Measurements from ENCODE around the gene HAVCR2. TPM values are rescaled to one million over a fixed set of nuclear protein-coding genes. Genes with fewer than 3 reads are reported as not detected.
"Not testable (repeated sequence)": the region's sequence is repeated elsewhere in the genome, so short reads cannot be mapped to it uniquely, and the experiment has no call there.

HAVCR2 gene
- total and polyA plus RNA-seq, 2 experiments from 2014 or later: not detected

DNA sequence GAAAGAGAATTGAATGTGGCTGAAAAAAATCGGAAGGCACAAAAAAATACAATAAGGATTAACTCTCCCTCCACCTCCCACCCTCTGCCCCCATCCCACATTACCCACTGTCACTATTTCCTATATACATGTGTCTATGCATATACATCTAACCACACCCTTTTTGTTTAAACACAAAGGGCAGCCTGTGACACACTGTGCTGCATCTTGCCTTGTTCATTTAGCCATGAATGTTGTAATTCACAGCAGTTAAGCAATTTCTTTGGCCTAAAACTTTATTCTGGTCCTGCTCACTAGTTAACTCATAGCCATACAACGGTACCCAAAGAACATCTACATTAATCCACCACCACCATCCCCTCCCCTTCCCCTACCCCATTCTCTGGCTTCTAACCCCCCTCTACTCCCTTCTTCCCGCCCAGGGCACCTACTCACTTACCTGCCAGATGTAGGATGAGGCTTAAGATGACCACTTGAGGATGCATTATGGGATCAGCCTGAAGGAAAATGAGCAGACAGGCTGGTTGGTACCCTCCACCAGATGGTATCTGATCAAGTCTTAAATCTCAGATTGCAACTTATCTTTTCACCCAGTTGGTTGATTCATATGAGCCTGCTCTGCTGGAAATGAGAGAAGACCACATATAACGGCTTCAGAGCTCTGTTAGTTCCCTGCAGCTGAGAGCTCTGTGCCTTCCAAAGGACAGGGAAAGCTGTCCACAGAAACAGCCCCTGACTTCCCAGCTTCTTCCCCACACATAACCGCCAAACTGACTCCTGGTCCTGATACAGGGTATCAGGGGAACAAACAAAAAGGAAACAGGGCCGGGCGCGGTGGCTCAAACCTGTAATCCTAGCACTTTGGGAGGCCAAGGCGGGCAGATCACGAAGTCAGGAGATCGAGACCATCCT is 51.1 kb downstream of the HAVCR2 start:
- H3F3A ChIP-seq (ENCODE audit: insufficient read depth): no peaks in the 10 kb centered on the region
- H3K36me3 ChIP-seq (ENCODE audit: low read depth): no peaks in the 10 kb centered on the region
- no peak for TF ChIP-seq EZH2phosphoT487 (IDR thresholded peaks at IDR 0.05; ENCODE audit: insufficient read depth, low read depth)
- no peak for TF ChIP-seq EZH2 (IDR thresholded peaks at IDR 0.05; ENCODE audit: insufficient read depth, poor library complexity, severe bottlenecking)
- no peaks in the 10 kb centered on the region for H3K4me1 ChIP-seq (ENCODE audit: insufficient read depth)
- H3K4me2 ChIP-seq (ENCODE audit: unreplicated experiment): no peak overlapping the region
- WGBS, 2 experiments (ENCODE audit: low coverage in 1 of 2, low lambda C conversion rate in 2 of 2, missing lambda C conversion rate in 2 of 2): 57 to 64% methylated on average over 11 of the region's 11 CpGs
- H3K27ac ChIP-seq: no peak overlapping the region
- no peak overlapping the region for H2AFZ ChIP-seq
- in situ Hi-C loops (cut with MboI): no loop called here
- H3K27me3 ChIP-seq (replicated peaks; ENCODE audit: insufficient read depth): no peaks in the 10 kb centered on the region
- H3K79me2 ChIP-seq (ENCODE audit: insufficient read depth): no peaks in the 10 kb centered on the region
- peak; percentile 26 for DNase-seq
- no peak overlapping the region for H3K4me3 ChIP-seq
- no peak overlapping the region for H3K9ac ChIP-seq
- no peaks in the 10 kb centered on the region for H3K9me3 ChIP-seq (ENCODE audit: low read depth)
- no peaks in the 10 kb centered on the region for H3K9me2 ChIP-seq (ENCODE audit: insufficient read depth)
- H4K20me1 ChIP-seq (ENCODE audit: insufficient read depth): no peaks in the 10 kb centered on the region

DNA sequence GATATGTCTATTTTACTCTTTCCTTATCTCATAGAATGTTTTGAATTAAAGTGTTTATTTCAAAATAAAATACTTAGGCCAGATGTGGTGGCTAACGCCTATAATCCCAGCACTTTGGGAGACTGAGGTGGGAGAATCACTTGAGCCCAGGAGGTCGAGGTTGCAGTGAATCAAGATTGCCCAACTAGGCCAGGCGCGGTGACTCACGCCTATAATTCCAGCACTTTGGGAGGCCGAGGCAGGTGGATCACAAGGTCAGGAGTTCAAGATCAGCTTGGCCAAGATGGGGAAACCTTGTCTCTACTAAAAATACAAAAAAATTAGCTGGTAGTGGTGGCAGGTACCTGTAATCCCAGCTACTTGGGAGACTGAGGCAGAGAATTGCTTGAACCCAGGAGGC is 52.0 kb downstream of the HAVCR2 start:
- 69 to 71% methylated on average over 6 of the region's 6 CpGs for WGBS, 2 experiments (ENCODE audit: low coverage in 1 of 2, low lambda C conversion rate in 2 of 2, missing lambda C conversion rate in 2 of 2)
- in situ Hi-C loops (cut with MboI); H3K4me1 ChIP-seq (ENCODE audit: insufficient read depth); H4K20me1 ChIP-seq (ENCODE audit: insufficient read depth); DNase-seq; H3K9me3 ChIP-seq (ENCODE audit: low read depth); H3K4me2 ChIP-seq (ENCODE audit: unreplicated experiment); H2AFZ ChIP-seq; H3K79me2 ChIP-seq (ENCODE audit: insufficient read depth); H3F3A ChIP-seq (ENCODE audit: insufficient read depth); H3K27ac ChIP-seq; H3K9ac ChIP-seq; H3K4me3 ChIP-seq; H3K27me3 ChIP-seq (replicated peaks; ENCODE audit: insufficient read depth); H3K36me3 ChIP-seq (ENCODE audit: low read depth); H3K9me2 ChIP-seq (ENCODE audit: insufficient read depth): not testable (repeated sequence)

DNA sequence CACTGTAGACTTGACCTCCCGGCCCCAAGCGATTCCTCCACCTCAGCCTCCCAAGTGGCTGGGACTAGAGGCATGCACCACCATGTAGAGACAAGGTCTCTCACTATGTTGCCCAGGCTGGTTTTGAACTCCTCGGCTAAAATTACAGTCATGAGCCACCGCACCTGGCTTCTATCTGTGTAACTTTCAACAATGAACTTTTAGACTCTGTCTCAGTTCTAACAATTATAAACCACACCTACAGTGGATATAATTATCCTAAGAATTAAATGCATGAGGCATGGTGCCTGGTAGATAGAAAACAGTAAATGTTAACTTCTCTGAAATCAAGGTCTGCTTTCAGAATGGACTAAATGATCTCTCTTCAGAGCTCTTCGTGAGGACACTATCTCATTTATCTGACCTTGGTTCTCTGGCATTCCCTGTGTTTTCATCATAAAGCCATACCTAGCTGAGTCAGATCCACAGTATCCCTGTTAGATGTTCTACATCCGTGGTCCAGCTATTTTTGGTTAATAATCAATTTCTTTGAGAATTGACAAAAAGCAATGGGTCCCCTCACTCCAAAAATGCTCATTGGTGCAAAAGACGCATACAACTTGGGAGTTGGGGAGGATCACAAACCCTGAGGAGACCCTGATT is 57.1 kb downstream of the HAVCR2 start:
- H3K36me3 ChIP-seq (ENCODE audit: low read depth): no peaks in the 10 kb centered on the region
- no peaks in the 10 kb centered on the region for H4K20me1 ChIP-seq (ENCODE audit: insufficient read depth)
- H3K27me3 ChIP-seq (replicated peaks; ENCODE audit: insufficient read depth): no peaks in the 10 kb centered on the region
- no peak overlapping the region for H3K4me3 ChIP-seq
- H3K9me2 ChIP-seq (ENCODE audit: insufficient read depth): no peaks in the 10 kb centered on the region
- no peak overlapping the region for H3K27ac ChIP-seq
- peaks cover 11% of the 10 kb centered on the region for H3K4me1 ChIP-seq (ENCODE audit: insufficient read depth)
- H3K9ac ChIP-seq: no peak overlapping the region
- in situ Hi-C loops (cut with MboI): no loop called here
- no peak for DNase-seq
- 33 to 39% methylated on average over 7 of the region's 7 CpGs for WGBS, 2 experiments (ENCODE audit: low coverage in 1 of 2, low lambda C conversion rate in 2 of 2, missing lambda C conversion rate in 2 of 2)
- no peaks in the 10 kb centered on the region for H3F3A ChIP-seq (ENCODE audit: insufficient read depth)
- TF ChIP-seq EZH2phosphoT487 (IDR thresholded peaks at IDR 0.05; ENCODE audit: insufficient read depth, low read depth) (no peak), EZH2 (IDR thresholded peaks at IDR 0.05; ENCODE audit: insufficient read depth, poor library complexity, severe bottlenecking) (no peak)
- H3K4me2 ChIP-seq (ENCODE audit: unreplicated experiment): no peak overlapping the region
- no peaks in the 10 kb centered on the region for H3K9me3 ChIP-seq (ENCODE audit: low read depth)
- H2AFZ ChIP-seq: no peak overlapping the region
- H3K79me2 ChIP-seq (ENCODE audit: insufficient read depth): no peaks in the 10 kb centered on the region

DNA sequence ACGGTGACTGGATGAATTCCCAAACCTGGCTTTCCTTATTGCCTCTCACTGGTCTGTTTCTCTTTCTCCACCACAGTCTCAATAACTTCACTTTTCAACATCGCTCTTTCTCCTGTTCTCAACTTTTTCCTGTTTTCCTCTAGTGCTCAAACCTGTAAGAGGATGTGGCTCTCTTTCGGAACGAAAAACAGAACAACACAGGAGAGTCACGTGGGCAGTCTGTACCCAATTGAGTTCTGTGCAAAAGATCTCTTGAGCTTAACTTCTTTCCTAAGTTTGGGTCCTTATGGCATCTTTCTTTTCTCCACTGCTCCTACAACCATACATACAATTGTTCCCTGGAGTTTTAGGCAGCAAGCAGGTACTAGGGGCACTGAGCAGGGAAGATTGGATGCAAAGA is 58.8 kb downstream of the HAVCR2 start:
- Histone ChIP-seq H3K4me3 (peak overlapping the region; percentile 19), H3F3A (ENCODE audit: insufficient read depth) (no peaks in the 10 kb centered on the region), H3K27ac (no peak overlapping the region), H3K27me3 (replicated peaks; ENCODE audit: insufficient read depth) (no peaks in the 10 kb centered on the region), H3K9me3 (ENCODE audit: low read depth) (no peaks in the 10 kb centered on the region), H3K9me2 (ENCODE audit: insufficient read depth) (no peaks in the 10 kb centered on the region), H4K20me1 (ENCODE audit: insufficient read depth) (no peaks in the 10 kb centered on the region), H3K4me2 (ENCODE audit: unreplicated experiment) (peak overlapping the region; percentile 40), H3K4me1 (ENCODE audit: insufficient read depth) (peaks cover 11% of the 10 kb centered on the region), H3K9ac (no peak overlapping the region), H3K36me3 (ENCODE audit: low read depth) (no peaks in the 10 kb centered on the region), H2AFZ (peak overlapping the region; percentile 39; the same call in 1 of the 2 replicates), H3K79me2 (ENCODE audit: insufficient read depth) (no peaks in the 10 kb centered on the region)
- no peak for DNase-seq
- TF ChIP-seq EZH2 (IDR thresholded peaks at IDR 0.05; ENCODE audit: insufficient read depth, poor library complexity, severe bottlenecking) (no peak), EZH2phosphoT487 (IDR thresholded peaks at IDR 0.05; ENCODE audit: insufficient read depth, low read depth) (no peak)
- in situ Hi-C loops (cut with MboI): no loop called here
- WGBS, 2 experiments (ENCODE audit: low coverage in 1 of 2, low lambda C conversion rate in 2 of 2, missing lambda C conversion rate in 2 of 2): 41 to 53% methylated on average over 5 of the region's 5 CpGs

All from GM23248 (cell line).